Lower leg skin (tissue), 4 donors: ENCODE measurements around the gene PTGDS. TPM values are rescaled to one million over a fixed set of nuclear protein-coding genes. Genes with fewer than 3 reads are reported as not detected.

ENCODE experiments used
- DNase-seq, 2 donors: peaks; one replicate each; pipeline ENCODE4 v3.0.0-alpha.2; 2019; ENCODE audit warnings: low spot score in 2 of 2
- H3K4me3 ChIP-seq: fragments of 200-600 bp; sonication (generic); 2 replicates; pipeline ENCODE4 v1.5.1; 2017; ENCODE audit warnings: mild to moderate bottlenecking, low read depth; ENCODE audit not compliant: poor library complexity, severe bottlenecking
- POLR2A ChIP-seq, 2 donors: fragments of 450-650 bp; IDR thresholded peaks; one replicate each; pipeline ENCODE4 v1.6.1; 2016 to 2017; ENCODE audit warnings: antibody characterized with exemption in 2 of 2, mild to moderate bottlenecking in 1 of 2, moderate library complexity in 1 of 2
- WGBS, 2 donors: methylation state at CpG; one replicate each; pipeline ENCODE4 v1.1.5; 2018; 5-methylcytosine and 5-hydroxymethylcytosine counted together
- intact Hi-C: fragments of 100-400 bp; cut with DNase I; formaldehyde crosslinking; loops from one replicate; pipeline ENCODE4 v1.15.0; 2023; ENCODE audit warnings: low total_unique reads
- total RNA-seq, 4 donors: library from RNA; depleted of rRNA; stranded (reverse); fragments of >200 nt; gene quantifications; one replicate each; pipeline ENCODE4 v1.1.0, GENCODE V29; 2016
- TF ChIP-seq, protein P1 (sequence below), 3 donors: fragments of 450-650 bp; IDR thresholded peaks; one replicate each; pipeline ENCODE4 v1.5.1; 2016; ENCODE audit warnings: antibody characterized with exemption in 3 of 3, mild to moderate bottlenecking in 3 of 3, moderate library complexity in 2 of 3

PTGDS gene
- total RNA-seq, 4 donors from 2014 or later = 9.7 to 75.3 (median 14.8) TPM

DNA sequence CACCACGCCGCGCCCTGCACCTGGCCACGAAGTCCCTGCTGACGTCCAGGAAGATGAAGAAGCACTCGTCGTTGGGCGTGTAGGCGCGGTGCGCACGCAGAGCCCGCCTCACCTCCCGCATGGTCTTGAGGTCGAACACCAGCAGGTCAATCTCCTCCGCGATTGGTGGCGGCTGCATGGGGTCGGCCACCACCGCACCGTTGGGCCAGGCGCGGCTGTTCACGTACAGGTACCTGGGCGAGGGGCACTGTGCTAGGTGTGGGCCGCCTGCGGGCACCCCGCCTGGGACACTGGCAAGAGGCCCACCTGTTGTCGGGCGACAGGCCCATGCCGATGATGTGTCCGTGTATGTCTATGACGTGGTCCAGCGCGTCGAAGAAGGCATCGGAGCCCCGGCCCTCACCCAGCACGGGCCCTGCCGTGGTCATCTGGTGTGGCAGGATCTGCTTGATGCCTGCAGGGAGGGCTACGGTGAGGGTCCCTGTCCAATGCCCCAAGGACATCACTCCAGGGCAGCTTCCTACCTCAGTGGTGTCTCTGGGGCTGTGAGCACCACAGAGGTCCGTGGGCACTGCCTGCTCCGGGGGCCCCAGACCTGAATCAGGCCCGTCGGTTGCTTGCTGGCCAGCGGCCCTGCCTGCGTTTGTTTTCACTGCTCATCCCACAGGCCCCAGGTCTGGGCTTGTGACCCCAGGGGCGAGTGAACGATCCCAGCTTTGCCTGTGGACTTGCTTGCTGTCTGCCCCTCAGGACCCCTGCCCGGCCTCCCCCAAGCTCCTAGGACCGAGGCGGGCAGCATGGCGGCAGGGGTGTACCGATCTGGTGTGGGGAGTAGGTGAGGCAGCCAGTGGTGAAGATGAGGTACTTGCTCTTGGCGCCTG, 35.8 kb upstream of the PTGDS start:
- no peak for TF ChIP-seq POLR2A (IDR thresholded peaks at IDR 0.05)
- TF ChIP-seq, protein P1, sequence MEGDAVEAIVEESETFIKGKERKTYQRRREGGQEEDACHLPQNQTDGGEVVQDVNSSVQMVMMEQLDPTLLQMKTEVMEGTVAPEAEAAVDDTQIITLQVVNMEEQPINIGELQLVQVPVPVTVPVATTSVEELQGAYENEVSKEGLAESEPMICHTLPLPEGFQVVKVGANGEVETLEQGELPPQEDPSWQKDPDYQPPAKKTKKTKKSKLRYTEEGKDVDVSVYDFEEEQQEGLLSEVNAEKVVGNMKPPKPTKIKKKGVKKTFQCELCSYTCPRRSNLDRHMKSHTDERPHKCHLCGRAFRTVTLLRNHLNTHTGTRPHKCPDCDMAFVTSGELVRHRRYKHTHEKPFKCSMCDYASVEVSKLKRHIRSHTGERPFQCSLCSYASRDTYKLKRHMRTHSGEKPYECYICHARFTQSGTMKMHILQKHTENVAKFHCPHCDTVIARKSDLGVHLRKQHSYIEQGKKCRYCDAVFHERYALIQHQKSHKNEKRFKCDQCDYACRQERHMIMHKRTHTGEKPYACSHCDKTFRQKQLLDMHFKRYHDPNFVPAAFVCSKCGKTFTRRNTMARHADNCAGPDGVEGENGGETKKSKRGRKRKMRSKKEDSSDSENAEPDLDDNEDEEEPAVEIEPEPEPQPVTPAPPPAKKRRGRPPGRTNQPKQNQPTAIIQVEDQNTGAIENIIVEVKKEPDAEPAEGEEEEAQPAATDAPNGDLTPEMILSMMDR (IDR thresholded peaks at IDR 0.05) = no peak
- 93 to 95% methylated on average over 46 to 53 of the region's 55 CpGs for WGBS, 2 donors
- intact Hi-C loops = loop anchor here (10.0 kb wide), 1 partner anchor 87 kb away; the partner anchor contains the start of gene MAMDC4
- no peak for DNase-seq
- no peak overlapping the region for H3K4me3 ChIP-seq

DNA sequence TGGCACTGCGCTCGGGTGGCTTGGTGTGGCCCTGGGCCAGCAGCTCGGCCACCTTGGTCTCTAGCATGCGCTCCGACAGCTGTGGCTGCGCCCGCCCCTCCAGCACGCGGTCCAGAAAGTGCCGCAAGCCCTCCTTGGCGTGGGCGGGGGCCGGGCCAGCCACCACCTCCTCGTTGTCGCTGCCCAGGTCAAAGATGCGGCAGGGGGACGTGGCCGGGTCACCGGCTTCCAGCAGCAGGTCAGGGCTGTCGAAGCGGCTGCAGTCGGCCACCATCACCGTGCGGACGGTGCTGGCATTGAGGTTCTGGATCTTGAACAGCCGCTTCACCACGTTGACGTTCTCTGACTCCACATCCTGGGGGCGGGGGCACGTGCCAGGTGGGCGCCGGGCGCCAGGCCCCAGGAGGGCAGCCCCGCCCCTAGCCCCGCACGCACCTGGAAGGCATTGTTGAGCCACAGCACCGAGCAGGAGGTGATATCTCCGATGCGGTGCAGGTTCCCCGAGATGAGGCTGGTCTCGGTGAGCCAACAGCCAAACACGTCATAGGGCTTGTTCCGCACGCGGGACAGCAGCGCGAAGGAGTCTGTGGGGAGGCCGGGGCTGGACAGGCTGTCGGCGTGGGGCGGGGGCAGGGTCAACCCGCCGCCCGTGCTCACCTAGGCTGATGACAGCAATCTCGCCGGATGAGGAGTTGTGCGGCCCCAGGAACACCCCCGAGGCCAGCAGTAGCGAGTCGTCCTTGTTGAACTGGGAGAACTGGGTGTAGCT, 35.0 kb upstream of the PTGDS start:
- no peak overlapping the region for H3K4me3 ChIP-seq
- no peak for DNase-seq
- WGBS, 2 donors = 85 to 93% methylated on average over 23 to 25 of the region's 60 CpGs
- intact Hi-C loops = loop anchor here (10.0 kb wide), 1 partner anchor 87 kb away; the partner anchor contains the start of gene MAMDC4
- TF ChIP-seq, protein P1 (IDR thresholded peaks at IDR 0.05) = no peak
- TF ChIP-seq POLR2A (IDR thresholded peaks at IDR 0.05) = no peak

DNA sequence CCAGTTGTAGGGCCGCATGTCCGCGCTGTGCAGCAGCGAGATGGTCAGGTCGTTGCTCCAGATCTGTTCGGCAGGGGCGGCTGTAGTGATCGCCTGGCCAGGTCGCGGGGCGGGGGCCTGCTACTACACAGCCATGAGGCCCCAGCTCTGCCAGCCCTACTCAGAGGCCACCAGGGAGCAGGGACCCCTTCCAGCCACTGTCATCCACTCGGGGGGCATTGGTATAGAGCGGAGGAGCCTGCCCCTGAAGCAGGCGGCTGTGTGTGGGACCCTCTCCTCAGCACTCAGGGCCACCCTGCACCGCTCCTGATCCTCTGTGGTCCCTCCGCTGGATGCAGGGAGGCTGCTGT, 34.4 kb upstream of the PTGDS start:
- TF ChIP-seq, protein P1 (IDR thresholded peaks at IDR 0.05) = no peak
- no peak for TF ChIP-seq POLR2A (IDR thresholded peaks at IDR 0.05)
- WGBS, 2 donors = 85 to 94% methylated on average over 16 of the region's 16 CpGs
- no peak overlapping the region for H3K4me3 ChIP-seq
- intact Hi-C loops = loop anchor here (10.0 kb wide), 1 partner anchor 88 kb away; the partner anchor contains the start of gene MAMDC4
- DNase-seq = no peak

DNA sequence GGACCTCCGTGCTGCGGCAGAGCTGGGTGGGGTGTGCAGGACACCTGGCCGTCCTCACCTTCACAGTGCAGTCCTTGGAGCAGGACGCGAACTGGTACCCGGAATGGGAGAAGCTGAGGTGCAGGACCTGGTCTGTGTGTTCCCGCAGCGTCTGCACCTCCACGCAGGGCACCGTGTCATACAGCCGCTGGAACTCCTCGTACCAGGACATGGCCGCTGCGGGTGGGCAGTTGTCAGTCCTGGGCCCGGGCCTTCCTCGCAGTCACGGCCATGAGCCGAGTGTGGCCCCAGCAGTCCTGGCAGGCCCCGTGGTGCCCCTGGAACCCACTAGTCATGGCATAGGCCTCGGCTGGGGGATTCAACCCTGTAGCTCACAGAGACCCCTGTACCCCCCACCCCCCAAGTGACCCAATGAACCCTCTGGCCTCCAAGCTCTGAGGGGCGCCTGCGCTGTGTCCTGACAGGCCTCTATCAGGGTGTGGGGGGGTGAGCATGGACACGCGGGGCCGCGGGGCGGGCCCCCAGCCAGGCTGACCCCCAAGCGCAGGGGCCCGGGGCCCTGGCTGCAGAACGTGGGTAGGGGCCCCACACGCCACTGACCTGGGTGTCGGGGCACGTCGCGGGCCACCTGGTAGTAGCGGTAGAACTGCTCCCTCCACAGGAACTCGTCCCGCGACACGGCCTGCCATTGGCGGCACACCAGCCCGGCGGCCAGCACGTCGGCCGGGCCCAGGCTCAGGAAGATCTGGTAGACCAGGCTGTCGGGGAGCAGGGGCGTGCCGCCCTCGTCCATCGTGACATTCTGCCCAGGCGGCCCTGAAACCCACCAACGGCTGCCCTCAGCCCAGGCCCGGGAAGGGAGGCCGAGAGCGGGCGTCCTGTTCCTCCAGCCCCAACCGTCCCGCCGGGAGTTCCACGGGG, 33.8 kb upstream of the PTGDS start:
- DNase-seq = no peak
- TF ChIP-seq, protein P1 (IDR thresholded peaks at IDR 0.05) = no peak
- no peak for TF ChIP-seq POLR2A (IDR thresholded peaks at IDR 0.05)

DNA sequence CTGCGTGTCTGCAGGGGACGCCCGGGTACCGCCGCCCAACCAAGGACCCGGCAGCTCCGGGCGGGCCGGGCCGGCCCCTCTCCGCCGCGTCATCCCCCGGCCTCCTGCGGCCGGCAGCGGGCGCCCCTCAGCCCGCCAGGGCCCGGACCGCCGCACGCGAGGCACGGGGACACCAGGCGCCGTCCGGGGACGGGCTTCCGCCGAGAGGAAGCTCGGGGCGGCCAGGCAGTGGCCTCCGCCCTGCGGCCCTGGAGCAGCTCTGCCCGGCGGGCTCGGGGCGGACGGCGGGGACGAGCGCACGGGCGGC, 33.1 kb upstream of the PTGDS start:
- TF ChIP-seq, protein P1 (IDR thresholded peaks at IDR 0.05) = no peak
- no peak for TF ChIP-seq POLR2A (IDR thresholded peaks at IDR 0.05)
- peak overlapping the region; percentile 69 for H3K4me3 ChIP-seq
- intact Hi-C loops = loop anchor here (10.0 kb wide), 1 partner anchor 89 kb away; the partner anchor contains the start of gene MAMDC4
- WGBS, 2 donors = 0% methylated on average over 12 to 17 of the region's 45 CpGs
- no peak for DNase-seq

More for the DNA sequence above, 33.8 kb upstream of the PTGDS start:
- peak overlapping the region; percentile 69 for H3K4me3 ChIP-seq
- 29 to 43% methylated on average over 6 to 32 of the region's 61 CpGs for WGBS, 2 donors
- intact Hi-C loops = loop anchor here (10.0 kb wide), 1 partner anchor 89 kb away; the partner anchor contains the start of gene MAMDC4
